Fibroblast of skin of left quadriceps (primary cell): ENCODE data around the gene FBN1.

ENCODE experiments used
- DNase-seq, 2 experiments: peaks; one replicate each; pipeline ENCODE4 v3.0.0-alpha.2; 2013; ENCODE audit warnings: low read depth in 2 of 2

Gene FBN1

DNA sequence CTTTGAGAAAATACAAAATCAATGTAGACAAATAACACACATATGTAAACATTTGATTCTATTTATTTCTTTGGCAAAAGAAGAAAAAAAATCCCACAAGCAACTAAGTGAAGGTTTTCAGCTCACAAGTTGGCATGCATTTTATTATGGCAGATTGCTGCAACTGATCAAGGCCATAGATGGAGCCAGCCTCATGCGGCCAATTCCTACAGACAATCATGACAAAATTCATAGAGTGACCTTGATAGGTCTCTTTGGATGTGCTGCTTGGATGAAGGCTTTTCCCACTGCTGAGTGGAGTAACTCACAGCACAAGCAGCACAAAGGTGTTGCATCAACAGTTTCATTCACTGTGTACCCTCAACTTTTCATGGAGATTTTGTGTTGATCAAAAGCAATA lies 22.1 kb downstream of the FBN1 start:
- no peak for DNase-seq

DNA sequence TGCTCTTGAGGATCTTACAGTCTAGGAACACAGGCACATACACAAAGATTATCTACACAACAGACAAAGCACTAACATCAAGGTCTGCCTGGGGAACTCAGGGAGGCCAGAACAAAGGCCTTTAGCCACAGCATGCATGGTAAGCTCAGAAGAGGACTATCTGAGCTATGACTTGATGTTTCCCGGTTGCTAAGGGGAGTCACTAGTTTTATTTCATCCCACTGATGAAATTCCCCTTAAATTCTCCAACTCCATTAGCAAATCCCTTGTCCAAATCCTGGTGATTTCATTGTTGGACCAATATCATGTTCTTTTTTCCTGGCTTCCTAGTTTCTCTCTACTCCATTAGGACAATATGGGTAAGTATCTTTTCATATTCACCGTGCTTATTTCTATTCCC lies 23.3 kb downstream of the FBN1 start:
- DNase-seq, result no peak

GRCh38 chr15:48619446-48619845 lies 26.1 kb downstream of the FBN1 start:
- DNase-seq, result no peak

GRCh38 chr15:48617619-48618018 lies 27.9 kb downstream of the FBN1 start:
- peak in 1 of 2 experiments; percentile 37 for DNase-seq

DNA sequence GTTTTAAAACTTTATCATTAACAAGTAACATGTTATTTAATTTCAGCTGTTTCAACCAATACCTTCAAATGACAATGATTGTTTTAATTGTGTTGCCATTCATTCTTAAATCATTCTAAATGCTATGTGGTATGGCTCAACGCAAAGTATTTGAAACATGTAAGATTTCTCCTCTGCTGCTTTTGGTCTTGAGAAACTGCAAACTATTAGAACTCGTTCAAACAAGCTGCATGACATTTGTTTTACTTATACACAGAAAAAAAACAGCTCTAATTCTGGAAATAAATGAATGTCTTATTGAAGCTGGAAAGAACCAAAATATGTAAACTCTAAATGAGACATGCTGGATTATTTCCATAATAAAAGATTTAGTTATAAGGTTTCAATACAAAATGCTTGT lies 29.3 kb downstream of the FBN1 start:
- DNase-seq, result no peak

- DNase-seq, result no peak
Measured at GRCh38 chr15:48614051-48614450, 31.5 kb downstream of the FBN1 start.

- no peak for DNase-seq
Measured at GRCh38 chr15:48609486-48609885, 36.0 kb downstream of the FBN1 start.

GRCh38 chr15:48607846-48608245 lies 37.7 kb downstream of the FBN1 start:
- no peak for DNase-seq

DNA sequence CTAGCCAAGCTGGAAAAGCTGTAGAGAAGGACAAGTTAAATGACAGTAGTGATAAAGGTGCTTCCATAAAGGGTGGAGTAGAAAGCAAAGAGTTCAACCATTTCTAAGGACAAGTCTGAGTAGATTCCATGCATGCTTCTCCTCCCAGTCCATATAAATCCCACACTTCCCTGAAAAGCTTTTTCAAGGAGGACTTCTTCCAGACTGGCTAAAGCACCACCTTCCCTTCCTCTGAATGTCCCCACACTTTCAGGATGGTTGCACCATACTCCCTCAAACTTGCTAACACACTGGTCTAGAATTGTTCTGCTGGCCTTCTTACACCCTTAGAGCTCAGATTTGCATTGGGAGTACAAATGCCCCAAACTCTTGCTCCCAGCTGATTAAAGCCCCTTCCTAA lies 40.9 kb downstream of the FBN1 start:
- DNase-seq, result no peak

DNA sequence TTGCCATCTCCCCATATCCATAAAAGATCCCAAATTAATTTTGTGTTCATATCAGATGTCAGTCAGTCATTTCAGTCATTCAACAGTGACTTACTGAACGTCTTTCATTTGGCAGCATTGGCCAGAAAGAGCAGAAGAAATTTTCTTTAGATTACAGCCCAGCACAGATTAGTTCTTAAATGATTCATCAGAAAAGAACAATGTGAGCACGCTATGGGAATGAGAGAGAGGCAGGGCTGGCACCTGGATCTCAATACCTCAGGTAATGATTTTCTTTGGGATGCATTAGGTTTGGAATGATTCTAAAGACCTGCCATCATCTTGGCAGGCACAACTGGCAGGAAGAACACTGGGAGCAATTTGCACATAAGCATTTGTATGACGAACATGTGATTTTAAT lies 41.6 kb downstream of the FBN1 start:
- DNase-seq, result no peak

DNA sequence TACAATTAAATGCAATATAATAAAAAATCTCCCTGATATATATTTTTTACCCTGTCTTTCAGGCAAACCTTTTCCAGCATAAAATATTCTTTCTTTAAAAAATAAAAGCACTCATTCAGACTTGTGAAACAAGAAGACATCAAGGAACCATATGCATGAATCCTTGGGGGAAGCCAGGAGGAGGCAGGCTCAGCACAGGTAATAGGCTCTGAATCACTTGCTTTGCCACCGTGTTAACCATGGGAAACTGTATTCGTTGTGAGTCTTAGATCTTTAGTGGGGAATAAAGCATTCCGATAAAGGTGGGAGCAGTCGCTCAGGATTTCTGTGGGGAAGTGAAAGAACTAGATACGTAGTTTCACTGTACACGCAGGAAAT lies 42.4 kb downstream of the FBN1 start:
- DNase-seq, result no peak

GRCh38 chr15:48602358-48603122 lies 43.0 kb downstream of the FBN1 start:
- peak; percentile 65 to 68 for DNase-seq

- DNase-seq, result no peak
Measured at GRCh38 chr15:48601095-48601494, 44.4 kb downstream of the FBN1 start.

- no peak for DNase-seq
Measured at GRCh38 chr15:48596841-48597240, 48.7 kb downstream of the FBN1 start.

DNA sequence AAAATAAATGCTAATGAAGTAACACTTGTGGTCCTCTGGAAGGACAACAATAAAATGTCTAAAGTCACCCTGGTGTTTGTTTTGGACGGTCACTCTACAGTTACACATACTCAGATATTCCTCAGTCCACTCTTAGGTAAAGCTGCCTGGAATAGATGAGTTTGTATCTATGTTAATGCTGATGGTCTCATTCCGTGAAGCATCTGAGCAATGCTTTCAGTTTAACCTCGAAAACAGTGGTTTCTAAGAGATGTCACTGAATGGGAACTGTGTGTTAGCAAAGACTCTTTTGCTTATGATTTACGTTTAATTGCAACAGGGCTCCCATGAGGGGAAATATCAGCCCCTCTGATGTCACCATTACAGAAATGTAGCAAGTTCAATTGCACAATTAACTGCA lies 49.1 kb downstream of the FBN1 start:
- peak in 1 of 2 experiments; percentile 40 for DNase-seq

GRCh38 chr15:48595981-48596380 lies 49.5 kb downstream of the FBN1 start:
- no peak for DNase-seq

GRCh38 chr15:48592933-48593332 lies 52.6 kb downstream of the FBN1 start:
- no peak for DNase-seq

DNA sequence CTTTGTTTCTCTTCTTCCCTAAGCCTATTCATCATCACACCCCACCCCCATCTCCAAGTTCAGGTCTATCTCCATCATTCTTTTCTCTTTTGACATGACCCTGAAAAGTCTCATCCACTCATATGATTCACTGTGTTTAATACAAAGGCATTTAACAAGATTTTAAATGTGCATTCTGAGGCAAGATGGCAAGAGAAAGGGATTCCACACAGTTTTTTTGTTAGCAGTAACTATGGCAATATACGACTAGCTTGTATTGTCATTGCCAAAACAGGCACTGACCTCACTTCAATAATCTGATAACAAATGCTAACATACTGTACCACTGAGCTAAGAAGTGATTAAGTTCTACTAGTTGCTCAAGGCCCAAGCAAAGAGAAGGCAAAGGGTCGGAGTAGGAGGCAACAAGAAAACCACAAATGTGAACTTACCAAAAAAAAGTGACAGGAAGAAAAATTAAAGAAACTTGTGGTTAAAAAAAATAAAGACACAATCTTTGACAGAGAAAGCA lies 53.2 kb downstream of the FBN1 start:
- peak; percentile 86 for DNase-seq

DNA sequence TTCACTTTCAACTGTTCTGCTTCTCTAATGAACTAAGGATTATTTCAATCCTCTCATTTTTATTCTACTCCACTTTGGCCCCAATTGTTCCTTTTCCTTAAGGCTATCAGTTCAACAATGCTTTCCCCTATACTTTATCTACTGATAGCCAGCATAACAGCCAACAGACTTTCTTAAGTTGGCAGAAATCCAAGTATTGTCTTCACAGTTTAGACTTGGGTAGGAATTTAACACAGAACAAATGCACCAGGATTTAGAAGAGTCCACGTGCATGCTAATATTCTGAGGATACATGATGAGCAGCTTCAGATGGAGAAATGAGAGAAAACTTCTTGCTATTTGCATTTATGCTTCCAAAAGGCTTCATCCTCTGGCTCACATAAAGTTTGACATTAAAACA lies 54.8 kb downstream of the FBN1 start:
- DNase-seq, result no peak

DNA sequence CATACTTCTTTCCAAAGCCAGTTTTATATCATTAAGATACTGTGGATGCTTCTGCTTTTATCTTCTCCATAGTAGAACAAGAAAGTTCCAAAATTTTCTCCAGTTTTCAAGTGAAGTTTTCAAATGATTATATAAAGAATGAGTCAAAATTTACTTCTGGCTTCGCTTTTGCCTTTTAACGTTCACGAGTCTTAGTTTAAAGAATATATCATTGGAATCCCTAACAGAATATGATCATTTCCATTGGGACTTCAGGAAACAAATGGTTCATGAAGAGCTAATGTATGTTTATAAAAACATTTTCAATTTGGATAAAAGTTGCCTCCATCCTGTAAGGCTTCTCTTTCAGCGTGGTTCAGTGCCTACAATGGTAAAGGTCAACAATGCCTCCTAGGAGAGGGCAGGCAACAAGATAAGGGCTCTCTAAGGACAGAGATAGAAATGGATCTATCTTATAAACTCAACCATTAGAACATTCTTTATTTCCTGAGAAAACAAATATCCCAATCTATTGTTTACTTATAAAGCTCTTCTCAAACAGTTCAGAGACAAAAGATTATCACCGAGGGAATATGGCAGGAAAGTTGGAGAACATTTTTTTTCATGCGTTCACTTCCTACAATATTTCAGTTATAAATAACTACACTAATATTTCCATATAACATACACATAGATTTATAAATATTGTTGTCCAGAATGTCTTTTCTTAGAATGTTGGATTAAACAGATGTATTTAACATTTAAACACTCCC lies 60.5 kb downstream of the FBN1 start:
- no peak for DNase-seq

GRCh38 chr15:48584090-48584811 lies 61.3 kb downstream of the FBN1 start:
- no peak for DNase-seq

GRCh38 chr15:48582452-48583247 lies 62.9 kb downstream of the FBN1 start:
- DNase-seq, result peak; percentile 96 to 97
